Effector memory CD4-positive, alpha-beta T cell (primary cell): ENCODE measurements around the gene CALCR.

Experiments used
- DNase-seq, 3 donors: peaks; one replicate each; pipeline ENCODE4 v3.0.0-alpha.2; 2020
- H3K27ac ChIP-seq: 2 replicates; pipeline ENCODE4 v1.7.0; 2013; ENCODE audit warnings: mild to moderate bottlenecking, low read length, moderate library complexity; ENCODE audit not compliant: insufficient read depth, poor library complexity, severe bottlenecking
- H3K27me3 ChIP-seq: replicated peaks from 2 replicates; pipeline ENCODE4 v1.7.0; 2013; ENCODE audit warnings: mild to moderate bottlenecking, low read length; ENCODE audit not compliant: insufficient read depth, control insufficient read depth, poor library complexity, severe bottlenecking
- H3K36me3 ChIP-seq: 2 replicates; pipeline ENCODE4 v1.7.0; 2013; ENCODE audit warnings: mild to moderate bottlenecking, low read length, moderate library complexity; ENCODE audit not compliant: control insufficient read depth, insufficient read depth
- H3K4me1 ChIP-seq: 2 replicates; pipeline ENCODE4 v1.7.0; 2013; ENCODE audit warnings: low read length, mild to moderate bottlenecking; ENCODE audit not compliant: control insufficient read depth, insufficient read depth, poor library complexity, severe bottlenecking
- H3K4me3 ChIP-seq: 2 replicates; pipeline ENCODE4 v1.7.0; 2013; ENCODE audit warnings: low read length, low read depth, mild to moderate bottlenecking; ENCODE audit not compliant: insufficient read depth, poor library complexity, severe bottlenecking
- H3K9me3 ChIP-seq: 2 replicates; pipeline ENCODE4 v1.7.0; 2013; ENCODE audit warnings: mild to moderate bottlenecking, low read length, moderate library complexity; ENCODE audit not compliant: control insufficient read depth

The CALCR gene

DNA sequence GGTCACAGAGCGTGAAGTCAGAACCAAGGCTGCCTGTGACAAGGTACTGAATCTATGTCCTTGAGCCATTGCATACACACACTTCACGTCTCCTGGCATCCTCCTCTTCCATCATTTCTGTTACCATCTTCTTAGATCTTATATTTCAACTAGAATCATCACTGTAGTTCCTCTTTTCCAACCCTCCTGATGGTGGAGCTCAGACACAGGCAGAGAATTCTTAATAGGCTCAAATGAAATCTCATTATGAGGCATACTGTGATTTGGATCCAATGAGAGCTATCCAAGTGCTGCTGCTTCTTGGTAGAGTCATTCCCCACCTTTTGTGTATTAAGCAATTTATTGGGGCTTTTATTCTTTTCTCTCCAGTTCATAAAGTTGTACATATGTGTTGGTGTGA, 113.2 kb downstream of the CALCR start:
- Histone ChIP-seq H3K27me3 (no peaks in the 10 kb centered on the region), H3K9me3 (no peaks in the 10 kb centered on the region), H3K4me3 (no peak overlapping the region), H3K4me1 (no peaks in the 10 kb centered on the region), H3K36me3 (no peaks in the 10 kb centered on the region), H3K27ac (no peak overlapping the region)
- DNase-seq = no peak

DNA sequence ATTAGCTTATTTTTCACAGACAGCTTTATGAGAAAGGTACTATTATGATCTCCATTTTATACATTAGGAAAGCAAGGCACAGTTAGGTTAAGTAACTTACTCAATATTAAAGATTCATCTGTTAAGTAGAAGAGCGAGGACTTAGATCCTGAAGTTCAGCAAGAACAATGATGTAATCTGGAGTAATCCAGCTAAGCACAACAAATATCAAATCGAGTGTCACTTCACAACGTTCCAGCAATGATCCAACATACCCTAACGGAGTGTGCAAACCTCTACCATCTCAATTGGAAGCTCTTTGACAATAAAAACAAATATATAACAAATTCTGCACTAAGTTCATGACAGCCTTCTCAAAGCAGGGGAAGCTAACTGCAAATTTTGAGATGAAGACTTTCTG, 121.3 kb downstream of the CALCR start:
- H3K27ac ChIP-seq = no peak overlapping the region
- no peak overlapping the region for H3K4me3 ChIP-seq
- H3K36me3 ChIP-seq = no peaks in the 10 kb centered on the region
- no peaks in the 10 kb centered on the region for H3K27me3 ChIP-seq
- no peaks in the 10 kb centered on the region for H3K9me3 ChIP-seq
- no peak for DNase-seq
- no peaks in the 10 kb centered on the region for H3K4me1 ChIP-seq

DNA sequence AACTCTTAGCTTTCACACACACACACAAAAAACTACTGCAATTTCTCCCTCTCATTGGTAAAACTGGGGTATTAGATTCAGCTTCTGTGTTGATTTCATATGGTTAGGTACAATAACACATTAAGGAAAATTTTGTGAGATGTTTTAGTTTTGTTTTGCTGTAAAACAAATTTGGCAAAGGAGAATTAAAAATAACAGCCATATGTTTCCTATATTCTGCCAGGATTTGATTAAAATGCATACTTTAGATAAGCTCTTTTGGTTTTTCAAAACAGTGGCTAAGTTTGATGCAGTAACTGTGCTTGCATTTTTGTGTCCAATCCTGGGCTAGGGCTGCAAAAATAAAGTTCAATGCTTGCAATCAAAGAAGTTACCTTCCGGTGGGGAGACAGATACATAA, 126.3 kb downstream of the CALCR start:
- DNase-seq = no peak
- Histone ChIP-seq H3K4me1 (no peaks in the 10 kb centered on the region), H3K4me3 (no peak overlapping the region), H3K36me3 (no peaks in the 10 kb centered on the region), H3K27me3 (no peaks in the 10 kb centered on the region), H3K9me3 (no peaks in the 10 kb centered on the region), H3K27ac (no peak overlapping the region)

DNA sequence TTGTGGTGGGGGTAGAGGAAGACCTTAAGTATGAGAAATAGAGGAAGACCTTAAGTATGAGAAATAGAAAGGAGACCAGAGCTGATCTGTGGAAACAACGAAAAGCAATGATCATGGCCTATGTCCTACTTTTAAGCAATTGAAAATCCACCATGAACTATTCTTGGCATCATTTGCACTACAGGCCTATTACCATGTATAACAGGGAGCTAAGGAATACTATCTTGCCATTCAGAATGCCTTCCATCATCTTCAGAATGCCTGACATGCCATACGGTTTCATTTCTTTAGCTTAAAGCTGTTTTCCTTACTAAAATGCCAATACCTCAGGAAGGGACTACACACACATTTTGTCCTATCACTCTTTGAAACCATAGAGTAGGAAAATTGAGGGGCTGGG, 127.0 kb downstream of the CALCR start:
- H3K4me3 ChIP-seq = no peak overlapping the region
- H3K27me3 ChIP-seq = no peaks in the 10 kb centered on the region
- no peak overlapping the region for H3K27ac ChIP-seq
- no peak for DNase-seq
- H3K9me3 ChIP-seq = no peaks in the 10 kb centered on the region
- H3K36me3 ChIP-seq = no peaks in the 10 kb centered on the region
- H3K4me1 ChIP-seq = no peaks in the 10 kb centered on the region

DNA sequence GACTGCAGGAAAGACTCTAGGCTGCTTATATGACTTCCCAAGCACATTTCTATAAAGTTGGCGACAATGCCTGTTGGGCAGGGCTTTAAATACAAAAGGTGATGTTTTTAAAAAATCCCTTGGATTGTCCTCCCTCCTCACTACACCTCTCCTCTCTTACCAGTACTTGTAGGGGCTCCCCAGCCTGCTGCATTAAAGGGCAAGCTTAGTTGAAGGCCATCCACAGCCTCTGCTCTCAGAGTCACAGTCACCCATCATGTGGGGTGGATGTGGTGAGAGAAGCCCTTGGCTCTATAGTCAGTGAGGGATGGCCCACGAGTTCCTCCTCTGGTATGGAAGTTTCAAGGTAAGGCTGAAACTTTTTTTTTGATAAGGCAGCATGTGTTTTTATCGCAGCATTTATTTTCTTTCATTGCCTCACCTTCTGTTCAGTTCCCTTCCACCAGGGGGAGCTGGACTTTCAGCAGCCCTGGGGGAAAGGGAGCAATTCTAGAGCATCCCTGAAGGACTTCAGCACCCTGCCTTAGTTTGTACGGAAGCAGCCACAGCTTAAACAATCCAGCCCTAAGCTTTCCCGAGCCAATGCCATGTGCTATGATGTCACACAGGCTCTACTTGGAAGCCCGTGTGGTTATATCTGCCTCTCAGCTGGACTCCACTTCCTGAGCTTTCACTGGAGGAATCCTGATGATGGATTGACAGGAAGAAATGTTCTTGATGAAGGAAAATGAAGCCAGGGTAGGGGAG, 131.9 kb downstream of the CALCR start:
- Histone ChIP-seq H3K4me1 (no peaks in the 10 kb centered on the region), H3K9me3 (no peaks in the 10 kb centered on the region), H3K27me3 (no peaks in the 10 kb centered on the region), H3K36me3 (no peaks in the 10 kb centered on the region), H3K4me3 (no peak overlapping the region), H3K27ac (no peak overlapping the region)
- peak in 1 of 3 donors; percentile 8 for DNase-seq

DNA sequence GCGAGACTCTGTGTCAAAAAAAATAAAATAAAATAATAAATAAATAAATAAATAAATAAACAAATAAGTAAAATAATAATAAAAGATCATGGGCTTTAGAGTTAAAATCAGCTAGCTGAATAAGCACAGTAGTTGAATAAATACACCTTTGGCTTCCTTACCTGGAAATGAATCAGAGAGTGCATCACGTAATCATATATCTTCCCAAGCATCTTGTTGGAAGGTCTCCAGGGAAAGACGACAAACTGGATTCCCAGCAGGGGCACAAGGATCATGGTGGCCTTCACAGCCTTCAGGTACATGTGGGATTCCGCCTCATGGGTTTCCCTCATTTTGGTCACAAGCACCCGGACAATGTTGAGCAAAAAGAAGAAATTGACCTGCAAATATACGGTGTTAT, 138.7 kb downstream of the CALCR start:
- Histone ChIP-seq H3K4me1 (no peaks in the 10 kb centered on the region), H3K27me3 (no peaks in the 10 kb centered on the region), H3K36me3 (no peaks in the 10 kb centered on the region), H3K4me3 (no peak overlapping the region), H3K27ac (no peak overlapping the region), H3K9me3 (no peaks in the 10 kb centered on the region)
- no peak for DNase-seq

DNA sequence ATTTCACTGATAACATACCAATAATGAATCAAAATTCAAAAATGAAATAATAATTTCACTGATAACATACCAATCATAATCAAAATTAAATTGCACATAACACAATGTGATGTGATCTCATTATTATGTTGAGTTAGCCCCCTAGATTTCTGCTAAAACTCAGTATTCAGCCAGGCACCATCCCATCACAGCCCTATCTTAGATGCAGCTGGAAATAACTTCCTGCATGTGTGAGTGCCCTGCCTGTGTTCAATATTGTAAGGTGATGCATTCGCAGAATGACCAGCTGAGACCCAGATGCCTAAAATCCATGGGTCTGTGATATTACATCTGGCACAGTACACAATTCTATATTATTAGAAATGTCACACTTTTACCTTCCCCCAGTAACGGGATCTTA, 142.4 kb downstream of the CALCR start:
- H3K27me3 ChIP-seq = no peaks in the 10 kb centered on the region
- H3K36me3 ChIP-seq = no peaks in the 10 kb centered on the region

DNA sequence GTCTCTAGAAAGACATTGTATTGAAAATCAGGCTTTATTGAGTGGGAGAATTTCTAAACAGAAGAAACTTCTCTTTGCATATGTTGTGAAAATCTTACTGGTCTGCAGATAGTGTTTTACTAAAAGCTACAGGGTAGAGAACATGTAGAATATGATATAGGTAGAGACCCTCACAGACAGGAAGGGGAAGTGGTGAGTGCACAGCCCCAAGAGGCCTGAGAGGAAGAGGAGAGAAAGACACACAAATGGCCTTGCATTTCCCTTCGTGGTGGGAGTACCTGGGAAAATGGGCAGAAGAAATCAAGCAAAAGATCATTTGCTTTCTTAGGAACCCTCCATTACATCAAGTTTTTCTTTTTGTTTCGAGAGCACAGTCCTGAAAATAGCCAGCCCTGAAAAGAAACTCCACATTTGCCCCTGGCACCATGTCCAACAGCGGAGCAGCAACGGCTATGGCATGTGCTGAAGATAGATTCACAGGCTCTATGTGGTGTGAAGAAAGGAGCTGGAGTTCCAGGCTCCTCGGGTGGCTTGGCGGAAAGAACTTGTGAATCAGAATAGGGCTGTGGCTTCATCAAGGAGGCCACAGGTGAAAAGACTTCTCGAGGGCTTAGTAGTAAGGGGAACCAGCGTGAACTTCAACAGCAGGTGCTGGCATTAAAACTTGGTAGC, 143.5 kb downstream of the CALCR start:
- DNase-seq = no peak
- Histone ChIP-seq H3K9me3 (no peaks in the 10 kb centered on the region), H3K27ac (no peak overlapping the region)

More for the DNA sequence above, 142.4 kb downstream of the CALCR start:
- no peak for DNase-seq
- Histone ChIP-seq H3K4me1 (no peaks in the 10 kb centered on the region), H3K4me3 (no peak overlapping the region), H3K9me3 (no peaks in the 10 kb centered on the region), H3K27ac (no peak overlapping the region)

DNA sequence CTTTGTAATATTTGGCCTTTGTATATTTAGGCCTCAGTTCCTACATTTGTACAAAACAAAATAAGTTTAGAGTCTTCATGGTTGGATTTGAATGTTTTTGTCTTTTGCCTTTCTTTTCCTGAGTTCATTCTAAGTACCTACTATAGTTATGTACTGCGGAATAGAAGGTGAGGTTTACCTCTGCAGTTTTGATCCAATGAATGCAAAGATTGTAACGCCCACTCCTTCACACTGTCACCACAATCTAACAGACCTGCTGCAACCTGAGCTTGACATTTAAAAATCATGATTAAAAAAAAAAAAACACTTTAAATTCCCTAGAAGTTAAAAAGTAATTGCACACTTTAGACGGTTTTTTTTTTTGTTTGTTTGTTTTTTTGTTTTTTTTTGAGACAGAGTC, 145.0 kb downstream of the CALCR start:
- H3K4me3 ChIP-seq = no peak overlapping the region
- no peak overlapping the region for H3K27ac ChIP-seq
- no peaks in the 10 kb centered on the region for H3K4me1 ChIP-seq
- no peak for DNase-seq
- H3K9me3 ChIP-seq = no peaks in the 10 kb centered on the region
- no peaks in the 10 kb centered on the region for H3K27me3 ChIP-seq
- H3K36me3 ChIP-seq = no peaks in the 10 kb centered on the region

More for the DNA sequence above, 143.5 kb downstream of the CALCR start:
- Histone ChIP-seq H3K4me3 (no peak overlapping the region), H3K4me1 (no peaks in the 10 kb centered on the region), H3K27me3 (no peaks in the 10 kb centered on the region), H3K36me3 (no peaks in the 10 kb centered on the region)

DNA sequence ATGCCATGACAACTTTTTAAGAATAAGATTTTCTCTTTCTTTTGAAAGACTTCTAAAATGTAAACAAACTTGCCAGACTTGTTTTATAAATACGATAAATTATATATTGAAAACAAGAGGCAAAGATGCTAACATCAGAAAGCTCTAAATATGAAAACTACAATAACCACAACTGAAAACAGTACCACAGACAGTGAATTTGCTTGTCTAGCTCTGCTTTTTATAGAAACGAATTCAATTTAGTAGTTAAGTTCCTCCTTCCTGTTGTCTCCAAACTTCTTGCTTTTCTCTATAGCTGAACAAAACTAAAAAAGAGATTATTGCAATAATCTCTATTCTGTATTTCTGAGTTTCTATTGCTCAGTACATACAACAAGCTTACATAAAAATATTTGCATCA, 147.4 kb downstream of the CALCR start:
- no peaks in the 10 kb centered on the region for H3K36me3 ChIP-seq
- no peak overlapping the region for H3K27ac ChIP-seq
- no peaks in the 10 kb centered on the region for H3K4me1 ChIP-seq
- DNase-seq = no peak
- H3K9me3 ChIP-seq = no peaks in the 10 kb centered on the region
- no peak overlapping the region for H3K4me3 ChIP-seq
- no peaks in the 10 kb centered on the region for H3K27me3 ChIP-seq
